K562 treated with DMSO at 1 percent for 24 hours (cell line): ENCODE results near the gene RGS5. TPM values are rescaled to one million over a fixed set of nuclear protein-coding genes. Genes with fewer than 3 reads are reported as not detected.

Experiments used
- total RNA-seq: library from RNA; unstranded; fragments of 300-600 nt; gene quantifications from 2 replicates; pipeline ENCODE4 v1.2.3, GENCODE V29; 2022; ENCODE audit warnings: low read depth; ENCODE audit not compliant: insufficient read depth

Gene RGS5, protein sequence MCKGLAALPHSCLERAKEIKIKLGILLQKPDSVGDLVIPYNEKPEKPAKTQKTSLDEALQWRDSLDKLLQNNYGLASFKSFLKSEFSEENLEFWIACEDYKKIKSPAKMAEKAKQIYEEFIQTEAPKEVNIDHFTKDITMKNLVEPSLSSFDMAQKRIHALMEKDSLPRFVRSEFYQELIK
- 0.60 and 0.92 TPM in 2 replicates for total RNA-seq

DNA sequence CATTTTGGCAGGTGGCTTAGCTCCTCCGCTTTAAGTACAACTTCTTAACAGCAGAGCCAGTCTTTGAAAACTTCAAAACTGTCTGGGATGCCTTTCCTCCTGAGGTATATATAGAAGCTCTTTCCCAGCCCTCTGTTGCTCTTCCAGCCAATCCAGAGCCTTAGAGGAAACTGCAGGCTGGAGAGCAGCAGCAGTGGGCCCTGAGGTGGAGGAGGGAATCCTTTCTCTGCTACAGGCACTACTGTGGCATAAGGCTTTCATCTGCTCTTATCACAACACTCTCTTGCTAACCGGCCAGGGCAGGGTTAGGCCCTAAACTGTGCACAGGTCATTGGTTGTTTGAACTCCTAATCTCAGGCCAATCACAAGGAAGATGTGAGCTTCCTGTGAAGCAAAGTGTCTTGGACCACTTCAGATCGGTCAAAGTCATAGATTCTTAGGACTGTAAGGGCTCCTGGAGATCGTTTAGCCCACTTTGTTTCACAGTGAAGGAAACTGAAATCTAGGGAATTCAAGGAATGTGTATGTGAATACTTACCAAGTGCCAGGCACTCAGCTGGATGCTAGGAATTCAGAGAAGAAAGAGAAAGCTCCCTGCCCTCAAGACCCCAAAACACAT, at the start of gene RGS5:
Gene RGS5, minus strand, starts transcription at position 84 of the 619 bp plus-strand sequence. Its CDS starts 81 bp downstream, at position 3.

Other genes with a start within 250 kb of the RGS5 start
- gene RGS4, start 133.6 kb downstream of the RGS5 start, total RNA-seq, result not detected in 2 replicates
- gene NUF2, start 119.0 kb upstream of the RGS5 start, total RNA-seq, result 30.9 and 37.5 TPM in 2 replicates